HepG2 (cell line): ENCODE data around the gene CMIP.

Source experiments
- CTCF ChIP-seq: sonication (generic); formaldehyde crosslinking; IDR thresholded peaks from 2 replicates; pipeline ENCODE4 v1.5.0; 2020; ENCODE audit warnings: mild to moderate bottlenecking, missing genetic modification reagents, moderate library complexity
- EP300 ChIP-seq, 3 experiments: sonication (generic) in 1 of 3; formaldehyde crosslinking in 1 of 3; IDR thresholded peaks; 2 replicates each; pipeline versions ENCODE4 v1.5.1 to v1.6.1; 2011 to 2020; ENCODE audit warnings: low read depth in 2 of 3, low read length in 2 of 3, borderline replicate concordance in 1 of 3, improper control_type of control experiment in 1 of 3, mild to moderate bottlenecking in 1 of 3, missing genetic modification reagents in 1 of 3, moderate library complexity in 1 of 3
- MTA1 ChIP-seq: sonication (generic); formaldehyde crosslinking; IDR thresholded peaks from 2 replicates; pipeline ENCODE4 v1.4.0; 2020; ENCODE audit warnings: missing genetic modification reagents, mild to moderate bottlenecking, borderline replicate concordance
- NCOA1 ChIP-seq: sonication (generic); formaldehyde crosslinking; IDR thresholded peaks from 2 replicates; pipeline ENCODE4 v1.9.0; 2021; ENCODE audit warnings: missing genetic modification reagents
- YY1 ChIP-seq: IDR thresholded peaks from 2 replicates; pipeline ENCODE4 v1.6.1; 2011; ENCODE audit warnings: low read length, low read depth, moderate library complexity, mild to moderate bottlenecking; ENCODE audit not compliant: insufficient read depth, insufficient replicate concordance
- ZBTB10 ChIP-seq: sonication (generic); formaldehyde crosslinking; IDR thresholded peaks from 2 replicates; pipeline ENCODE4 v1.4.0; 2020; ENCODE audit warnings: missing genetic modification reagents, borderline replicate concordance
- ZBTB42 ChIP-seq: sonication (generic); formaldehyde crosslinking; IDR thresholded peaks from 2 replicates; pipeline ENCODE4 v1.5.0; 2020; ENCODE audit warnings: mild to moderate bottlenecking, missing genetic modification reagents
- ZBTB7A ChIP-seq: sonication (generic); formaldehyde crosslinking; IDR thresholded peaks from 2 replicates; pipeline ENCODE4 v1.8.0; 2022; ENCODE audit warnings: mild to moderate bottlenecking, missing genetic modification reagents
- ZEB1 ChIP-seq: IDR thresholded peaks from 2 replicates; pipeline ENCODE4 v1.6.1; 2012; ENCODE audit warnings: mild to moderate bottlenecking, low read depth, inconsistent platforms; ENCODE audit not compliant: insufficient replicate concordance
- ZFP41 ChIP-seq: sonication (generic); formaldehyde crosslinking; IDR thresholded peaks from 2 replicates; pipeline ENCODE4 v1.4.0; 2020; ENCODE audit warnings: mild to moderate bottlenecking, missing genetic modification reagents, borderline replicate concordance
- ZNF101 ChIP-seq: sonication (generic); formaldehyde crosslinking; IDR thresholded peaks from 2 replicates; pipeline ENCODE4 v1.4.0; 2020; ENCODE audit warnings: mild to moderate bottlenecking, low read depth, missing genetic modification reagents, borderline replicate concordance
- ZNF263 ChIP-seq: sonication (generic); formaldehyde crosslinking; IDR thresholded peaks from 2 replicates; pipeline ENCODE4 v1.4.0; 2020; ENCODE audit warnings: missing genetic modification reagents
- ZNF407 ChIP-seq: sonication (generic); formaldehyde crosslinking; IDR thresholded peaks from one replicate; pipeline ENCODE4 v1.5.1; 2020; ENCODE audit warnings: mild to moderate bottlenecking, missing genetic modification reagents; ENCODE audit errors: not compliant biosample characterization
- ZZZ3 ChIP-seq: sonication (generic); formaldehyde crosslinking; IDR thresholded peaks from 2 replicates; pipeline ENCODE4 v1.4.0; 2020; ENCODE audit warnings: missing genetic modification reagents, mild to moderate bottlenecking, borderline replicate concordance

- TF ChIP-seq ZBTB42 (CRISPR knock-in tag) (no peak), NCOA1 (CRISPR knock-in tag) (no peak), YY1 (no peak), CTCF (no peak), ZZZ3 (no peak), ZBTB10 (CRISPR knock-in tag) (no peak), ZNF263 (CRISPR knock-in tag) (no peak), ZNF101 (CRISPR knock-in tag) (no peak), ZNF407 (CRISPR knock-in tag) (no peak), ZFP41 (CRISPR knock-in tag) (no peak), MTA1 (CRISPR knock-in tag) (no peak), EP300 (IDR thresholded peaks at IDR 0.05; ENCODE audit: low read depth in 2 of 2, low read length in 2 of 2) (no peak), EP300 (CRISPR knock-in tag; IDR thresholded peaks at IDR 0.05; ENCODE audit: borderline replicate concordance) (no peak), ZBTB7A (CRISPR knock-in tag) (no peak), ZEB1 (no peak)
Measured at GRCh38 chr16:81658373-81658772, 213.8 kb downstream of the CMIP start.
